Stimulated activated effector memory CD8-positive, alpha-beta T cell treated with anti-CD3 and anti-CD28 coated beads, Interleukin-12 subunit alpha, Interleukin-12 subunit beta, amount 100 ng/mL, for 72 hours (primary cell): ENCODE results near the gene DNAH8.
A peak's percentile ranks its signal among the peaks of the same experiment; 100 is the strongest.

Experiments
- ATAC-seq: fragments of 150-1000 bp; cut with Tn5 transposase; 2 replicates; pipeline ENCODE4 v1.10.0; 2021
- DNase-seq, 2 donors: peaks; one replicate each; pipeline ENCODE4 v3.0.0; 2021 to 2022; ENCODE audit warnings: low spot score in 2 of 2
- H3K27ac Mint-ChIP-seq: one replicate; pipeline ENCODE4 v1.8.0; 2022; ENCODE audit warnings: mild to moderate bottlenecking, mixed read lengths
- H3K36me3 Mint-ChIP-seq: one replicate; pipeline ENCODE4 v1.8.0; 2022; ENCODE audit warnings: mild to moderate bottlenecking, mixed read lengths
- H3K4me1 Mint-ChIP-seq: one replicate; pipeline ENCODE4 v1.8.0; 2022; ENCODE audit warnings: mixed read lengths
- H3K4me3 Mint-ChIP-seq: one replicate; pipeline ENCODE4 v1.8.0; 2022; ENCODE audit warnings: mild to moderate bottlenecking, mixed read lengths
- H3K9me3 Mint-ChIP-seq: one replicate; pipeline ENCODE4 v1.8.0; 2022; ENCODE audit warnings: mixed read lengths

The DNAH8 gene

DNA sequence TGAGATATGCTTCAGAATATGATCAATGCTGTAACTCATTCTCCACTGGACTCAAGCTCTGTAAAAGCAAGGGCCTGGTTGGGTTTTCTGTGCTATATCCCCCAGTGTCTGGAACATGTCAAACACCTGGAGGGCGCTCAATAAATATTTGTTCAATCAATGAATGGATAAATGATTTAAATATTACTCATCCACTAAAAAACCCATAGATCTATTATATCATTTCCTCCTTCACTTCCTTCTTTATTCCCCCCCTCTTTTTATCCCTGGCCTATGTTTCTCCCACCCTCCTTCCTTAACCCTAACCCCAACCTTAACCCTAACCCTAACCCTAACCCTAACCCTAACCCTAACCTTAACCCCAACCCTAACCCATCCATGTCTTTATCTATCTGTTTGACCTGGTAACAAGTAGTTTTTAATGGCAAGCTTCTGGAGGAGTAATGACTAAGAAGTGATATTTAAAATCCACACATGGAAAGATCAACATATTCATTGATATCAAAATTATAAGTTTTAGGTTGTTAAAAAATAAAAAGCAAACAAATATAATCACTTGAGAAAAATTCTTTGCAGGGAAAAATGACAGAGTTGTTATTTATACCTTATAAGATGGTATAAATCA is 229.7 kb downstream of the DNAH8 start:
- Mint-ChIP-seq H3K9me3 (no peaks in the 10 kb centered on the region), H3K27ac (no peak overlapping the region), H3K36me3 (no peaks in the 10 kb centered on the region), H3K4me3 (no peak overlapping the region), H3K4me1 (no peaks in the 10 kb centered on the region)
- ATAC-seq, result no peak
- DNase-seq, result no peak

DNA sequence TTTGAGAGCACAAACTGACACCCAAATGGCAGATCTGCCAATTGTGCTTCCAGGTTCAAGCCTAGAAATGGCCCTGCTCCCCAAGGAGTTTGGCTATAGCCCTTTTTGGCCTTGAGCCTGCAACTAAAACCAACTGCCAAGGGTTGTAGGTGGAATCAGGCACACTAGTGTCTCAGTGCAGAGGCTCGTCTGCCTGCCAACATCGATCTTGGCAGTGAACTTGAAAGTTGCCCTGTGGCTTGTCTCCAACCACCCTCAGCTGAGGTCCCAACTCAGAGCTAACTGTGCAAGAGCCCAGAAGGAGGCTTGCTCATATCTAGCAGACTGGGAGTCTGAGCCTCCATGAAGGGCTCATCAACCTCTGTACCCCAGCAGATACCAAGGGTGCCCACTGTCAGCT is 240.8 kb downstream of the DNAH8 start:
- Mint-ChIP-seq H3K27ac (no peak overlapping the region), H3K4me3 (no peak overlapping the region), H3K36me3 (no peaks in the 10 kb centered on the region), H3K9me3 (peaks cover 3% of the 10 kb centered on the region), H3K4me1 (no peaks in the 10 kb centered on the region)
- DNase-seq, result no peak
- no peak for ATAC-seq

DNA sequence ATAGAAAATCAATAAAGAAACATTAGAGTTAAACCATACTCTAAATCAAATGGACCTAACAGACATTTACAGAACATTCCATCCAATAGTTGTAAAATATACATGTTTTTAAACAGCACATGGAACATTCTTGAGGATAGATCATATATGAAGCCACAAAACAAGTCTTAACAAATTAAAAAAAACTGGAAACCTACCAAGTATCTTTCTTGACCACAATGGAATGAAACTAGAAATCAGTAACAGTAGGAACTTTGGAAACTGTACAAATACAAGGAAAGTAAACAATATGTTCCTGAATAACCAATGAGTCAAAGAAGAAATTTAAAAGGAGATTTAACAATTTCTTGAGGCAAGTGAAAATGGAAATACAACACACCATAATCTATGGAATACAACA is 242.3 kb downstream of the DNAH8 start:
- Mint-ChIP-seq H3K4me1 (no peaks in the 10 kb centered on the region), H3K36me3 (no peaks in the 10 kb centered on the region), H3K9me3 (peaks cover 3% of the 10 kb centered on the region), H3K4me3 (no peak overlapping the region), H3K27ac (no peak overlapping the region)
- DNase-seq (no peak), ATAC-seq (no peak)

DNA sequence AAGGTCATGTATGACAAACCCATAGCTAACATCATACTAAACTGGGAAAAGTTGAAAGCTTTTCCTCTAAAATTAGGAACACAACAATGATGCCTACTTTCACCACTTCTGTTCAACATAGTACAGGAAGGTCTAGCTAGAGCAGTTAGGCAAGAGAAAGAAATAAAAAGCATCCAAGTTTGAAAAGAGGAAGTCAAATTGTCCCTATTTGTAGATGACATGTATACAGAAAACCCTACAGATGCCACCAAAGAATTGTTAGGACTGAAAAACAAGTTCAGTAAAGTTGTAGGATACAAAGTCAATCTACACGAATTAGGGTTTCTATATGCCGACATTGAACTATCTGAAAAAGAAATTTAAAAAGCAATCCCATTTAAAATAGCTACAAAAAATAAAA is 244.0 kb downstream of the DNAH8 start:
- no peaks in the 10 kb centered on the region for H3K36me3 Mint-ChIP-seq
- ATAC-seq (no peak), DNase-seq (no peak)
- no peaks in the 10 kb centered on the region for H3K4me1 Mint-ChIP-seq
- peaks cover 3% of the 10 kb centered on the region for H3K9me3 Mint-ChIP-seq
- no peak overlapping the region for H3K27ac Mint-ChIP-seq
- H3K4me3 Mint-ChIP-seq, result no peak overlapping the region

DNA sequence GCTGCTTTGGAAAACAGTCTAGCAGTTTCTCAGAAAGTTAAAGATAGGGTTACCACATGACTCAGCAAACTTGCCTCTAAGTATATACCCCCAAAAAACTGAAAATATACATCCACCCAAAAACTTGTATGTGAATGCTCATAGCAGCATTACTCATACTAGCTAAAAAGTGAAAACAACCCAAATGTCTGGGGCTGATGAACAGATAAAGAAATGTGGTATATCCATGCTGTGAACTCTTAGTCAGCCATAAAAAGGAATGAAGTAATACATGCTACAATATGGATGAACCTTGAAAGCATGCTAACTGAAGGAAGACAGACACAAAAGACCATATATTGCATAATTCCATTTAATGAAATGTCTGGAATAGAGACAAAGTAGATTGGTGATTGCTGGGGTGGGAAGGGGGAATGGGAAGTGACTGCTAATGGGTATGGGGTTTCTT is 253.6 kb downstream of the DNAH8 start:
- DNase-seq (no peak), ATAC-seq (peak; percentile 69)
- Mint-ChIP-seq H3K27ac (no peak overlapping the region), H3K9me3 (no peaks in the 10 kb centered on the region), H3K36me3 (no peaks in the 10 kb centered on the region), H3K4me1 (no peaks in the 10 kb centered on the region), H3K4me3 (no peak overlapping the region)

DNA sequence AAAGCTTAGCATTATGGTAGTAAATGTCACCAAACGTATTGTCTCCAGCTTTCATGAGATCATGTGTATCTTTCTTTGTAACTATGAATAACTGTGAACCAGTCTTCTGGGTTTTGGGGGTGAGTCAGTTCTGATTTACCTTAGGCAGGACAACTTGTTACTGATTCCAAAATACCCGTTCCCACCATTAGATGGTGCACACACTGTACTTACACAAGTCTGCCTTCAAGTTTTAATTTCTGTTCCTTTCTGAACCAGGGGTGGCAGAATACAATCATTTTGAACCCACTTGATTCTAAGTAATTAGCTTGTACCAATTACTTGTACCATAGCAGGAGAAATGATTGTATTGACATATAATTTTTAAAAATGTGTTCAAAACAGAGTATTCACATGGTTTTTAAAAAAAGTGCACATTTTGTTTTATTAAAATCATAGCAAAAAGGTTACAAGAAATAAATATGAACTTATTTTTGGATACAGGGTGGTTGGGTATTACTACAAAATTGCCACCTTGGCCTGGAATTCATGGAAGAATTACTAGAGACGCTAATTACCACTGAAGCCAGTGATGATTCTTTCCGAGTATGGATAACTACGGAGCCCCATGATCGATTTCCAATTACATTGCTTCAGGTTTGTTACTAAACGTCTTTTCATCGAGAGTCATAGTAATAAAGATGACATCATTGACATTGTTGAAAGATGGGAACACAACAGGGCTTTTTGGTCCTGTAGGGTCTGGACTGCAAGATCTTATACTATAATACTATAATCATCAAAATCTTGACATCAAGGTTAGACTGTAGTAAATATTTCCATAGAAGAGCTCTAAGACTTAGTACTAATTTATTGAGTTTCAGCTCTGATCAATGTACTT is 258.3 kb downstream of the DNAH8 start:
- peak; percentile 93 for ATAC-seq
- no peak for DNase-seq
- H3K4me1 Mint-ChIP-seq, result no peaks in the 10 kb centered on the region
- H3K27ac Mint-ChIP-seq, result no peak overlapping the region
- no peaks in the 10 kb centered on the region for H3K36me3 Mint-ChIP-seq
- H3K9me3 Mint-ChIP-seq, result no peaks in the 10 kb centered on the region
- no peak overlapping the region for H3K4me3 Mint-ChIP-seq

DNA sequence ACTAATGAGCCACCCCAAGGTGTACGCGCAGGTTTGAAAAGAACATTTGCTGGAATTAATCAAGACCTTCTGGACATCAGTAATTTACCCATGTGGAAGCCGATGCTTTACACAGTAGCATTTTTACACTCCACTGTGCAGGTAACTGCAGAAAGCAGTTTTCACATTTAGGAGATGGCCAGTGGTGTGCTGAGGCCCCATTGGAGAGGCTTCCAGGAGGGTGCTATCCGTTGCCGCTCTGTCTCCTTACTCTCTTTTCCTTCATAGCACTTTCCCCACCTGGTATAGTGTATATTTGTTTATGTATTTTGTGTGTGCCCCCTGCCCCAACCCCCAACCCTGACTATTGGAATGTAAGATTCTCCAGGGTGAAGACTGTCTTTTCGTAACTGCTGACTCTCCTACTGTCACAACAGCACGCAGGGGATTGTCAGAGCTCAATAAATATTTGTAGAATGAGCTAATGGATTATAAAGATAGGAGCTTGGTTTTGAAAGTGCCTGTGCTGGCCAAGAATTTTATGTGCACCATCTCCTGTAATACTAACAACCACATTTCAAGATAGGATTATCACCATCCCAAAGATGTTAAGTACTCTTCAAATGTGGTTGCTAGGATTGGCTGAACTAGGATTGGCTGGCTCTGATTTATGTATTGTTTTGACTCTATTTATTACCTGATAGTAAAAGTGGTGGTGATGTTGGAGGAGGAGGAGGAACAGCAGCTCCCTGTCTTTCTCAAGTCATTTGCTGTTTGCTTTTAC is 259.5 kb downstream of the DNAH8 start:
- Mint-ChIP-seq H3K27ac (no peak overlapping the region), H3K9me3 (no peaks in the 10 kb centered on the region), H3K4me3 (no peak overlapping the region), H3K4me1 (no peaks in the 10 kb centered on the region), H3K36me3 (no peaks in the 10 kb centered on the region)
- ATAC-seq, result no peak
- no peak for DNase-seq

DNA sequence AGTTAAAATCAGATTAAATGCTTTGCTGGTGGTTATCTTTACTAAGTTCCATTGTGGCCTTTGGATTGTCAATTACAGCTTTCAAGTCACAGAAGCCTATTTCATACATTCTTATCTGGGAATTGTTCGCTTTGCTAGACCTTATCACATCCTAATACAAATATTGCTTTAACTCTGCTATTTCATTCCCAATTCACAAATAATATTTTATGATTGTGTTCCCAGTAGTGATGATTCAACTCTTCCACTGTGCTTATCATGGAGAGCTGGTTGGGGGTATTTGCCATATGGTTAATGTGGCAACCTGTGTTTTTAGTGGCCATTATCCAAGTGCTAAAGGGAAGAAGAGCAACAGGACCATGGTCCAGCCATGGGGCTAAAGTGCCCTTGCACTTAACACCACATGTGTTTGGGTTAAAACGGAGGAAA is 260.5 kb downstream of the DNAH8 start:
- no peaks in the 10 kb centered on the region for H3K36me3 Mint-ChIP-seq
- H3K9me3 Mint-ChIP-seq, result no peaks in the 10 kb centered on the region
- H3K4me1 Mint-ChIP-seq, result no peaks in the 10 kb centered on the region
- H3K4me3 Mint-ChIP-seq, result no peak overlapping the region
- DNase-seq (no peak), ATAC-seq (no peak)
- H3K27ac Mint-ChIP-seq, result no peak overlapping the region

DNA sequence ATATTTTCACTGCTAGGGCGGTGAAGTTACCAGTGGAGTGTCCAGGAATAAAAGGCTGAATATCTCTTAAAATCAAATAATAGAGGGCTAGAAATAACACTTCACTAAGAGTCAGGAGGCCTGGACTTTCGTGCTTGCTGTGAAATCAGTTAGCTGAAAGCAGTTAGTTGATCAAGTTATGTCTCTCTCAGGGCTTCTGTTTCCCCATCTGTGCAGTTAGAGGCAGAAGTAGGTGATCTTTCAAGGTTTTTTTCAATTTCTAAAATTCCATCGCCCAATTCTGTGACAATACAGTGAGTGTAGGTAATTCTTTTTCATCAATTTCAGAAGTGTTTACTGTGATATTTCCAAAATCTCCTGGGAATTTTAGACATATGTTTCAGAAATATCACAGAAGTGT is 260.9 kb downstream of the DNAH8 start:
- Mint-ChIP-seq H3K27ac (no peak overlapping the region), H3K4me1 (no peaks in the 10 kb centered on the region), H3K4me3 (no peak overlapping the region), H3K9me3 (no peaks in the 10 kb centered on the region), H3K36me3 (no peaks in the 10 kb centered on the region)
- DNase-seq, result no peak
- ATAC-seq, result no peak

DNA sequence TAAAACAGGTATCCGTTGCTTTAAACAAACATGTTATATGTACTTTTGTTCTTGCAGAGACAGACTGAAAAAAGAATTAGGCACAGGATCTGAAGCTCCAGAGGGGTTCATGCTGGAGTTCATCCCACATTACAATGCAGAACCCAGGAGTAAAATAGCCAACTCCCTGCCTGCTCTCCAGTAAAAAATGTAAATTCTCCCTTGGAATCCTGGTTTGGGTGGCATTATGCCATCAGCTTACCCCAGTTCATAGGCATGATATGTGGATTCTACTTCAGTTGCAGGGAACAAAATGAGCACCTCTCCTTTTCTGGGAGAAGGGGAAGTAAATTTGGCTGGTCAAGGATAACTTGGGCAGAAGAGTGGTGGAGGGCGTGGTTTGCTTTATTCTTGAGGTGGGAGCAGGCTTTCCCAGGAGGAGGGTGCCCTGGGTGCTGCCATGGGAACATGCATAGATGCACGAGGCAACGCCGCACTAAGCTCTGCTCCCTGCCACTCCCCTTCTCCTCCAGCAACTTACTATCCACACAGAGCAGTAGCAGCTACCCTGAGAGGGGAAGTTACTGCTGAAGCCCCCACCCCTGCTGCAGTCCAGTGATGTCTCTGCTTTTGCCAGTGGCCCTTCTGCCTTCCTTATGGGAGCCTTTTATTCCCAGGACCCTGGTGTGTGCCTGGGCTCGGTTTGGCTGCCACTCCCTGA is 261.8 kb downstream of the DNAH8 start:
- Mint-ChIP-seq H3K9me3 (no peaks in the 10 kb centered on the region), H3K4me3 (no peak overlapping the region), H3K27ac (no peak overlapping the region), H3K4me1 (no peaks in the 10 kb centered on the region), H3K36me3 (no peaks in the 10 kb centered on the region)
- ATAC-seq (no peak), DNase-seq (no peak)

DNA sequence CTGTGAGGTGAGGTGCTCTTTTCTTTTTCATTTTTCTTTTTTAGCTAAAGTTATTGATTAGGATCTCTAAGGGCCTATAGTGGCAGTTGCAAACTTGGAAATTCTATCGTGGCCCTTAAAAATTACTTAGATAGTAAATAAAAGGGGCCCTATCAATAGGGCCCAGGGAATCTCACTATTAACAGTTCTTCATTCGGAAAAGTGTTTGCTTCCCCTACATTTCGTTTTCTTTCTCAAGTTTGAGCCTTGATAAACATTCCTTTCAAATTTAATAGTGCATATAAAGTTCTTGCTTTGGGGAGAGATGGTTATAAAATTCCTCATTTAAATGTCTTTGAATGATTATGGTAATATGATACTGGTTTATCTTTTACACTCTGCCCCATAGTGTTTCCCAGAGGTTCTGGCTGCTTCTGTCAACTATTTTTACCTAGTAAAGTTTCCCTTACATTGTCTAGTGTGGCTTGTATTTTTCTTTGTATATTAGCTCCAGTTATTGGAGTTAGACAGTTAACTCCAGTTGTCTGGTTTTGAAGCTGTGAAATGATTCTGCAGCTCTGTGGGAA is 263.1 kb downstream of the DNAH8 start:
- Mint-ChIP-seq H3K4me3 (no peak overlapping the region), H3K36me3 (no peaks in the 10 kb centered on the region), H3K27ac (no peak overlapping the region)

DNA sequence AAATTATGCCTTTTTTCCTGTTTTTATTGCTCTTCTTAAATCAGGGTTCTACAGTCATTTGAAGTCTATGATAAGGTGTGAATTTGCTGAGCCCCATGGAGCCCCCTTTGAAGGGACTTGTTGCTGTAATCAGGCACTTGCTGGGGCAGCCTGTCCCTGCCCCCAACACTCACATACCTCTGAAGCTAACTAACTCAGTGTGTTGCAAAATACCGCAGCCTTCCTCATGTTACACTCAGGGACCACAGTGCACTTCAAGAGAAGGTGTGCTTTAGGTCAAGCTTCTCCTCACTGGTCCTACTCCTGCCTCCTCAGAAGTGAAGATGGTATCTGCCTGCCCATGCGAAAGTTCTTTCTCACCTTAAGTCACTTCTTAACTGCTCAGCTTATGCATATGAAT is 267.4 kb downstream of the DNAH8 start:
- no peaks in the 10 kb centered on the region for H3K4me1 Mint-ChIP-seq
- ATAC-seq (no peak), DNase-seq (no peak)
- no peaks in the 10 kb centered on the region for H3K9me3 Mint-ChIP-seq
- no peak overlapping the region for H3K27ac Mint-ChIP-seq
- no peak overlapping the region for H3K4me3 Mint-ChIP-seq
- H3K36me3 Mint-ChIP-seq, result no peaks in the 10 kb centered on the region

More for the DNA sequence above, 263.1 kb downstream of the DNAH8 start:
- H3K4me1 Mint-ChIP-seq, result no peaks in the 10 kb centered on the region
- ATAC-seq (no peak), DNase-seq (no peak)
- H3K9me3 Mint-ChIP-seq, result no peaks in the 10 kb centered on the region

DNA sequence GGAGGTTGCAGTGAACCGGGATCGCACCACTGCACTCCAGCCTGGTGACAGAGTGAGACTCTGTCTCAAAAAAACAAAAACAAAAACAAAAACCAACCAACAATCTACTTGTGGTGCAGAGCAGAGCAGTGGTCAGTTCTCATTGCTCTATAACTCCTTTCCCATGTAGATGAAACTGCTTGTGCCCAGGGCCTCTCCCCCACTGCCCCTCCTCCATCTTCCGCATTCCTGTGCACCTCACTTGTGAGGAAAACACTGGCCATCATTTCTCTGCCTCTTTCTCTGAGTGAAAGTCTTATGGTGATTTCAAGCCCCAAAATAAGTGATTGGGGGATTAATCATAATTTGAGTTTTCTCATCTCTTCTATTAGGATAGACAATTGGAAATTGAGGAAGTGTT is 269.6 kb downstream of the DNAH8 start:
- Mint-ChIP-seq H3K4me1 (no peaks in the 10 kb centered on the region), H3K27ac (no peak overlapping the region), H3K4me3 (no peak overlapping the region), H3K36me3 (no peaks in the 10 kb centered on the region), H3K9me3 (no peaks in the 10 kb centered on the region)
- ATAC-seq, result no peak
- DNase-seq, result no peak

DNA sequence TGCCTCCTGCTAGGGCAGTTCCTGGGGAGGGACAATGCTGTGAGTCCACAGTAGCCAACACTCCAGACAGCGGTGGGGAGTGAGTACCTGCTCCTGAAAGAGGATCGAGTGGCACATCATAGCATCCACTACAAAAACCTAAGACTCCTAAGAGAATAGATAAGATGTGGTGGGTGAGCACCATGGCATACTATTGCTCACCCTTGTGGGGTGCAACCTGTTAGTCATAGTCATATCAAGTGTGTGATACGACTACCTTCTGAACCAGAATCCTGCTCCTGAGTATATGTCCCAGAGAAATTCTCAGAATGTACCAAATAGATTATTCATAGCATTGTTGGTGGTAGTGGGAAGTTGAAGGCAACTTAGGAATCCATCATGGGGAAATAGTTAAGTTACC is 270.7 kb downstream of the DNAH8 start:
- no peak overlapping the region for H3K4me3 Mint-ChIP-seq
- no peaks in the 10 kb centered on the region for H3K36me3 Mint-ChIP-seq
- H3K9me3 Mint-ChIP-seq, result no peaks in the 10 kb centered on the region
- DNase-seq, result no peak
- H3K27ac Mint-ChIP-seq, result no peak overlapping the region
- H3K4me1 Mint-ChIP-seq, result no peaks in the 10 kb centered on the region
- ATAC-seq, result peak; percentile 70

DNA sequence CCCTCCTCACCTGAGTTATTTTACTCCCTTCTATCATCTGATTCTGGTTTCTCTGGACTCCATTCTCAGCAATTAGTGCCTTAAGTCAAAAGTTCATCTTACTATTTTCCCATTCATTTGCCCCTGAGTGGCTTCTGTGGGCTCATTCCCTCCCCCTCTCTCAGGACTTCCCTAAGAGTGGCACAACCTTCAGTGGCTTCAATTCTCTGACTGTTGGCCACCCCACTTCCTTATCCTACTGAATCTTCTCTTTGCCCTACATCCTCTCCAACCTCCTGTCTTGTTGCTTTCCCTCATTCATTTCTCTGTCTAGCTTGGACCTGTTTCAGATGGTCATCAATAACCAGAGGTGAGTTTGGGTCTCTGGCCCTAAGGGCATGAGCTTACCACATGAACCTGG is 272.4 kb downstream of the DNAH8 start:
- no peaks in the 10 kb centered on the region for H3K36me3 Mint-ChIP-seq
- H3K4me1 Mint-ChIP-seq, result no peaks in the 10 kb centered on the region
- no peaks in the 10 kb centered on the region for H3K9me3 Mint-ChIP-seq
- ATAC-seq, result no peak
- no peak for DNase-seq
- no peak overlapping the region for H3K4me3 Mint-ChIP-seq
- H3K27ac Mint-ChIP-seq, result no peak overlapping the region
